Measurements from ENCODE around the gene ATG9B.
"Not testable (repeated sequence)": the region's sequence is repeated elsewhere in the genome, so short reads cannot be mapped to it uniquely, and the experiment has no call there.

DNA sequence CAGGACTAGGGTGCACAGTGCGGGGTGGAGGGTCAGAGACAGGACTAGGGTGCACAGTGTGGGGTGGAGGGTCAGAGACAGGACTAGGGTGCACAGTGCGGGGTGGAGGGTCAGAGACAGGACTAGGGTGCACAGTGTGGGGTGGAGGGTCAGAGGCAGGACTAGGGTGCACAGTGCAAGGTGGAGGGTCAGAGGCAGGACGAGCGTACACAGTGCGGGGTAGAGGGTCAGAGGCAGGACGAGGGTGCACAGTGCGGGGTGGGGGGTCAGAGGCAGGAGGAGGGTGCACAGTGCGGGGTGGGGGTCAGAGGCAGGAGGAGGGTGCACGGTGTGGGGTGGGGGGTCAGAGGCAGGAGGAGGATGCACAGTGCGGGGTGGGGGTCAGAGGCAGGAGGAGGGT lies 19.2 kb upstream of the ATG9B start:
- TF ChIP-seq, protein P1, sequence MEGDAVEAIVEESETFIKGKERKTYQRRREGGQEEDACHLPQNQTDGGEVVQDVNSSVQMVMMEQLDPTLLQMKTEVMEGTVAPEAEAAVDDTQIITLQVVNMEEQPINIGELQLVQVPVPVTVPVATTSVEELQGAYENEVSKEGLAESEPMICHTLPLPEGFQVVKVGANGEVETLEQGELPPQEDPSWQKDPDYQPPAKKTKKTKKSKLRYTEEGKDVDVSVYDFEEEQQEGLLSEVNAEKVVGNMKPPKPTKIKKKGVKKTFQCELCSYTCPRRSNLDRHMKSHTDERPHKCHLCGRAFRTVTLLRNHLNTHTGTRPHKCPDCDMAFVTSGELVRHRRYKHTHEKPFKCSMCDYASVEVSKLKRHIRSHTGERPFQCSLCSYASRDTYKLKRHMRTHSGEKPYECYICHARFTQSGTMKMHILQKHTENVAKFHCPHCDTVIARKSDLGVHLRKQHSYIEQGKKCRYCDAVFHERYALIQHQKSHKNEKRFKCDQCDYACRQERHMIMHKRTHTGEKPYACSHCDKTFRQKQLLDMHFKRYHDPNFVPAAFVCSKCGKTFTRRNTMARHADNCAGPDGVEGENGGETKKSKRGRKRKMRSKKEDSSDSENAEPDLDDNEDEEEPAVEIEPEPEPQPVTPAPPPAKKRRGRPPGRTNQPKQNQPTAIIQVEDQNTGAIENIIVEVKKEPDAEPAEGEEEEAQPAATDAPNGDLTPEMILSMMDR (conservative IDR thresholded peaks at IDR 0.05 in 1 of 2, IDR thresholded peaks at IDR 0.05 in 1 of 2; ENCODE audit: extremely low read depth in 1 of 2, insufficient read depth in 1 of 2, low read depth in 1 of 2, low read length in 2 of 2): not testable (repeated sequence)
- TF ChIP-seq EZH2 (IDR thresholded peaks at IDR 0.05; ENCODE audit: borderline replicate concordance, low read length): not testable (repeated sequence)

Data from mammary epithelial cell (primary cell).